Effector CD4-positive, alpha-beta T cell (primary cell): ENCODE results near the gene ZFAND2B.

ENCODE experiments used
- DNase-seq: peaks from one replicate; pipeline ENCODE4 v3.0.0-alpha.2; 2020

The ZFAND2B gene

GRCh38 chr2:219220652-219221402 lies 14.2 kb downstream of the ZFAND2B start:
- DNase-seq = no peak

- DNase-seq = no peak
Observed at GRCh38 chr2:219221957-219222518, 15.5 kb downstream of the ZFAND2B start.

- no peak for DNase-seq
Observed at GRCh38 chr2:219223831-219224610, 17.4 kb downstream of the ZFAND2B start.

- DNase-seq = no peak
Observed at GRCh38 chr2:219225350-219225749, 18.8 kb downstream of the ZFAND2B start.

- no peak for DNase-seq
Observed at GRCh38 chr2:219228041-219228910, 21.7 kb downstream of the ZFAND2B start.

GRCh38 chr2:219228911-219229304 lies 22.3 kb downstream of the ZFAND2B start:
- no peak for DNase-seq

- DNase-seq = peak; percentile 98
Observed at GRCh38 chr2:219229305-219230058, 22.9 kb downstream of the ZFAND2B start, which contains the start of the genes ANKZF1 and ATG9A. Gene ANKZF1 (plus strand): TSS chr2:219229806. CDS start chr2:219230258, 452 bp downstream. Gene ATG9A (minus strand): TSS chr2:219229636. CDS start chr2:219228024, 1,612 bp downstream.

- DNase-seq = peak; percentile 29
Observed at GRCh38 chr2:219230059-219230540, 23.5 kb downstream of the ZFAND2B start.

- DNase-seq = no peak
Observed at GRCh38 chr2:219234331-219234730, 27.7 kb downstream of the ZFAND2B start.

- no peak for DNase-seq
Observed at GRCh38 chr2:219243291-219243761, 36.7 kb downstream of the ZFAND2B start.

DNA sequence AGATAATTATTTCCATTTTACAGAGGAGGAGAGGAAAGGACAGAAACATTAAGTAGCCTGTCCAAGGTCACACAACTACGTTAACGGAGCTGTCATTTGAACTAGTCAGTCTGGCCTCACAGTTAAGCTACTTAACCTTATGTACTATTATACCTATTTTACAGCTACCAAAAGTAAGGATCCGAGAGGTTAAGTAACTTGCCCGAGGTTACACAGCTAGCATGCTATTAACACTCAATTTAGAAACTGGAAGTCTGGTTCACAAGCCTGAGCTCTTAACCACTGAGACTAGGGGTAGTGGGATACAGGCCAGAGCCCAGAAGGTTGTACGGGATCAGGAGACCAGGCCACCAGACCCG lies 38.2 kb downstream of the ZFAND2B start:
- DNase-seq = no peak

DNA sequence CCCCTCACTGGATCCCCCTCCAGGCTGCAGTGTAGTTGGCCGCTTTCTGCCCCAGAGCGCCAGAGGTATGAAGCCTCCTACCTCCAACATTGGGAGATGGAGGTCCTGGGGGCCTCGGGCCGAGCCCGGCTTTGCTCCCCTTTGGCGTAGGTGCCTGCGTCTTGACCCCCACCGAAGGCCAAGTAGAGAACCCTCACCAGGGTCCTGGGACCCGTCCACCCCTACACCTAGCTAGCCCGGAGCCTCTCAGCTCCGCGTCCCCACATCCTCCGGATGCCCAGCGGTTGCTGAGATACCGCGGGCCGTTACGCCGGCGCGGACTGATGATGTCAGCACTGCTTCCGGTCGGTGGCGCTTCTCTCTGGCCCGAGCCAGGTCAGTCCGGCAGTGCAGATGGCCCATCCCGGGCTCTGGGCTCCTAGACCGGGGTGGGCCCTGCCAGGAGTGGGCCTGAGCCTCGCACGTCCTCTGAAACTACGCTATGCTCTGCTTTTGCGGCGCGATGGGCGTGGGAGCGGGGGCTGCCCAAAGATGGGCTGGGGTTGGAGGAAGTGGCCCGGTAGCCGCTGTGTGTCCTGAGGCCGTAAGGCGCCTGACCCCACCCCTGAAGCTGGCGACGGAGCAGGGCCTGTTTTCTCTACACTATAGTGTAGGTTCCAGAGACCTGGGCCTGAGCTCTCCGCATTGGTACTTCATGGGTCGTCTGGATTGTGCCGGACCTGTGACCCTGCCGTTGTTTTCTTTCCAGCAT lies 38.7 kb downstream of the ZFAND2B start, which contains the start of the genes GLB1L and STK16:
Gene GLB1L, minus strand, starts transcription at position 297 of the 751 bp plus-strand sequence. CDS start 1,871 bp downstream, outside the sequence.
Gene STK16, plus strand, starts transcription at position 332 of the 751 bp plus-strand sequence. CDS start 521 bp downstream, outside the sequence.
- peak; percentile 82 for DNase-seq

GRCh38 chr2:219245899-219246230 lies 39.3 kb downstream of the ZFAND2B start:
- no peak for DNase-seq

GRCh38 chr2:219246559-219246958 lies 40.0 kb downstream of the ZFAND2B start:
- no peak for DNase-seq

GRCh38 chr2:219247678-219248642 lies 41.4 kb downstream of the ZFAND2B start:
- DNase-seq = peak; percentile 51

DNA sequence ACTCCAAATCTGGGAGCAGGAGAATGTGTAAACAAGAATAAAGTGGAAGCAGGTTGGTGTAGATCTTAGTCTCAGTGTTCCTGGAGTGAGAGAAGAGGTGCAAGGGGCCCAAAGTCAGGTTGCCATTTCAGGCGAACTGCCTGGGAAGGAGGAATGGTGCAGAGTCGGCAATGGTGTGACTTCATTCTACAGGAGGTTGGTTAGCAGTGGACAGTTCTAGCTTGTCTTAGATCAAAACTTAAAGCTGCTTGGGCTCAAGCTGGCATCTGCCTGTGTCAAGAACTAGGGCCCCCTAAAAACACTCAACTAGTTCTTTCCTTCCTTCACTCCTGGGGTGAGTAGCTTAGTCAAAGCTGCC lies 42.2 kb downstream of the ZFAND2B start:
- DNase-seq = no peak

DNA sequence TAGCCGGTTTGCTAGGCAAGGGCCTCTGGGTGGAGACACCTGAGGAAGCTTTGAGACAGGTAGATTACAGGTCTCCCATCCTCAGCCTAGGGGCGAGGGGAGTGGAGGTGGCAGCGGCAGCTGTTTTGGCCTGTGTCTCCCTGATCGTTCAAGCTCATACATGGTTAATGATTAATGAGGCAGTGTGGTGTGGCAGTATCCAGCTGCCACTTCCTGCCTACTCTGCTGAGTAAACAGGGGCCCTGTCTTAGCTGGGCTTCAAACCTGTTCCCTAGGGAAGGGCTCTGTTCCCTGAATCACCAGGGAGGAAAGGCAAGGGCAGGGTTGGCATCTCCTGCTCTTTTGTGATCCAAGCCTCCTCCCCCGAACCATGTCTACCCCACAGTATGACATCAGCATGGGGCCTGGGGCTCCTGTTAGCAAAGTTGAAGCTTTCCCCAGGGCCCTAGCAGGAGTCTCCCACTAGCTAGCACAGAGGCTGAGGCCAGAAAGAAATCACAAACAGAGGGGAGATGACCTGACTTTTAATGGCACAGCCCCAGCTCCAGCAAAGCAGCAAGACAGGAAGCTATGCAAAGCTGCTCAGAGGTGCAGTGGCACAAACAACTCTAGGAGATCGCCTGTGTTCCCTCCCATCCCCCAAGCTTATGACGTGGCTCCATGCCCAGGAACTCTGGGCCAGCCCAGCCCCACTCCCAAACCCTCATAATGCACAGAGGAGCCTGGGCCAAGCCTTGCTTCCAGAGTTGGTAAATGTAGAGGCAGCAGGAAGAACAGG lies 42.8 kb downstream of the ZFAND2B start:
- DNase-seq = peak; percentile 20

GRCh38 chr2:219250049-219250781 lies 43.6 kb downstream of the ZFAND2B start:
- DNase-seq = no peak
